ENCODE results near the gene ACBD4.

ACBD4 gene, protein sequence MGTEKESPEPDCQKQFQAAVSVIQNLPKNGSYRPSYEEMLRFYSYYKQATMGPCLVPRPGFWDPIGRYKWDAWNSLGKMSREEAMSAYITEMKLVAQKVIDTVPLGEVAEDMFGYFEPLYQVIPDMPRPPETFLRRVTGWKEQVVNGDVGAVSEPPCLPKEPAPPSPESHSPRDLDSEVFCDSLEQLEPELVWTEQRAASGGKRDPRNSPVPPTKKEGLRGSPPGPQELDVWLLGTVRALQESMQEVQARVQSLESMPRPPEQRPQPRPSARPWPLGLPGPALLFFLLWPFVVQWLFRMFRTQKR

DNA sequence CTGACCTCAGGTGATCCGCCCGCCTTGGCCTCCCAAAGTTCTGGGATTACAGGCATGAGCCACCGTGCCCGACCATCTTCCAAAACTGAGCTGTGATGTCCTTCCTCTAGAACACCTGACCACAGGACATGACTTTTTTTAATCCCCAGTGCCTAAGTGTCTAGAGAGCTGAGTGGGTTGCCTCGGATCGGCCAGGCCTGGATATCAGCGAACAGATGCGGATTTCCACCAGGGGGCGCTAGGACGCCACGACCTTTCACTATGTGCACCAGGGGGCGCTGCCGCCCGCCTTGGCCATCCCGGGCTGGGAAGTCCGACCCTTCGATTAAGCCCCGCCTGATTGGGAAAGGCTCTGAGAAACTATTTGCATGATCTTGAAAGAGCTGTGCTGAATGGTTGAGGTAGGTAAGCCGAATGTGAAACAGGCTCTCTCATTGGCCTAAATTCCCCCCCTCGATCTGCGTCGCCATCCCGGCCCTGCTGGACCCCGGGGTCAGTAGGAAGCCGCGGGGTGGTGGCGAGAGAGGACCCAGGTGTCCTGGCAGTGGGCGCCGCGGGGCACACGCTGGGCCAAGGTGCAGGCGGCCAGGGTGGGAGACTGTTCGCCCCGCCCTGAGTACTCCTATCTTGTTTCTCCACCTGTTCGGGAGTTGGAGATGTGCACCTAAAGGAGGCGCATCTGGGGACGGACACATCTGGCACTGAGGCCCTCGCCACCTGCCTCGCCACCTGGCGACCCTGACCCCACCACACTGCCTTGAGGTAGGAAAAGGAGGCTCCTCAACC lies at the start of gene ACBD4:
Gene ACBD4, plus strand, starts transcription at position 496 of the 786 bp plus-strand sequence. CDS start 458 bp downstream, outside the sequence.
- peak; percentile 95 to 98 (median 96) for DNase-seq

DNA sequence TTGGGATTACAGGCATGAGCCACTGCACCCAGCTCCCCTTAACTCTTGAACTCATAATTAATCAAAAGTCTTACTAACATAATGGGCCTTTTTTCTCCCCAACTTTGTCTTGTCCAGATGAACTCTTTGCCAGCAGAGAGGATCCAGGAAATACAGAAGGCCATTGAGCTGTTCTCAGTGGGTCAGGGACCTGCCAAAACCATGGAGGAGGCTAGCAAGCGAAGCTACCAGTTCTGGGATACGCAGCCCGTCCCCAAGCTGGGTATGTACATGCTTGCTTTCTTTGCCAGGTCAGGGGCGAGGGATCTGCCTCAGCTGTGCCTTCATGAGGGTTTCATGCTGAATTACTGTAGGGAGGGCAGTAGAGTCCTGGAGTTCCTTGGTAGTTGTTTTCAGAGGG lies 49.1 kb upstream of the ACBD4 start:
- DNase-seq: no peak

DNA sequence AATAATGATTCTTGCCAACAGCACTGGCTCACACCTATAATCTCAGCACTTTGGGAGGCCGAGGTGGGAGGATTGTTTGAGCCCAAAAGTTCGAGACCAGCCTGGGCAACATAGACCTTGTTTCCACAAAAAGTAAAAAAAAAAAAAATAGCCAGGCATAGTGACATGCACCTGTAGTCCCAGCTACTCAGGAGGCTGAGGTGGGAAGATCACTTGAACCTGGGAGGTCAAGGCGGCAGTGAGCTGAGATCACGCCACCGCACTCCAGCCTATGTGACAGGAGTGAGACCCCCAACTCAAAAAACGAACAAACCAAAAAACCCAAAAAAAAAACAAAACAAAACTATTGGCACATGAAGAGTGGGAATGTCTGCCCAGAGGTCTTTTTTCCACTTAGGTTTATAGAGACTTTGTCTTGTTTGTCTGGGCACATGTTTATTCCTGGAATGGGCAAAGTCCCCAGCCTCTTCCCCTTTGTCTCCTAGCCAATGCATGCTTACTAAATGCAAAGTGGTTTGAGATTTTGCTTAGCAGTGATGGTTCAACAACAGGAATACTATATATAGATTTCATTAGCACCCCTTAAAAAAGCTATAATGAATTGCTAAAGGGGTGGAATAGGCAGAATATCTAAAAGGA lies 48.5 kb upstream of the ACBD4 start:
- no peak for DNase-seq

DNA sequence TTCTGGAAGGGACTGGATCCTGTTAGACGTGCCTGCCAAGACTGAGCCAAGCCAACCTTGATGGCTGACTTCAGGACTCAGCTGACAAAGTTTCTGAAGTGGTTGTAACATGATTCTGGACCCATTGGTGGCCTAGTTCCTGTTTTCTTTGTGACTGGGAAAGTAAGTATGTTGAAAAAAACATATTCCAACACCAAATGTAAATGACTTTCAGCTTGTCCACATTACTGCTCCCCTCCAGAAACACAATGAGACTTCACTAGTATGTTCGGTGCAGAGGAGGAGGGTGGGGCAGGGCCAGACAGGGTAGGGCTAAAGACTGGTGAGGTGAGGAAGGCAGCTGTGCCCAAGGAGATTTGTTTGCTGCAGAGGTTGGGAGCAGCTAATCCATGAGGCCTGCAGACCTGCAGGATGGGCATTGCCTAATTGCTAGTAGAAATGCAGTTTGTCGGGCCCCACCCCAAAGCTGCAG lies 47.9 kb upstream of the ACBD4 start:
- no peak for DNase-seq

DNA sequence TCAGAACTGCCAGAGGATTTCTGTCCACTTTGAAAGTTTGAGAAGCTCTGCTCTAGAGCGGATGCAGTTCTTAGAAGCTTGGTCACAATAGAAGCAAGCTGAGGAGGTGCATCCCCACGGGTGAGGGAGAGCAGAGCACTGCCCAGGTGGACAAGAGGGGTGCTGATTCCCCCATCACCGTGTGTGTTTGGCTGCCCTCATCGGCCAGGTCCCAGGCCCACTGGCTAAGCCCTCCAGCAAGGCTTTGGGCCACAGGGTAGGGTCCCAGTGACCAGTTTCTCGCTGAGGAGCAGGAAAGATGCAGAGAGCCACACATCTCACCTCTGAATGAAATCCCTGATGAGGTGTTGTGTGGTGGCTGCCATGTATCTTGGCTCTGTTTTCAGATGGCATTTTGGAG lies 47.5 kb upstream of the ACBD4 start:
- DNase-seq: no peak

DNA sequence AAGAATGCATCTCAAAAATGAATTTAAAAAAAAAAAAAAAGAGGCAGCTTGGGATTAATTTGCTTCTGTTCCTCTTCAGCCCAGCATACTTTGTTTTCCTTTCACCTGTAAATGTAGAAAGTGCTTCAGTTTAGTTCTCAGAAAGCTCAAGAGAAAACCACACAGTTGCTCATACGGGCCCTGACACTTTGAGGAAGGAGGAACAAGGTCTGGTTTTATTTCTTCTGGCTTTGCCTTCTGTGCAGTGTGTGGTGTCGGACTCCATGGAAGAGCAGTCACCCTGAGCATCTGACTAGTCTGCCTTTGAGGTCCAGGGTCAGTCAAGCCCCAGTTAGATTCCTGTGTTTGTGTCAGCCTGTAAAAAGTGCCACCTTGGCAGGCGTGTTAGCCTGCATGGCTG lies 46.7 kb upstream of the ACBD4 start:
- no peak for DNase-seq

DNA sequence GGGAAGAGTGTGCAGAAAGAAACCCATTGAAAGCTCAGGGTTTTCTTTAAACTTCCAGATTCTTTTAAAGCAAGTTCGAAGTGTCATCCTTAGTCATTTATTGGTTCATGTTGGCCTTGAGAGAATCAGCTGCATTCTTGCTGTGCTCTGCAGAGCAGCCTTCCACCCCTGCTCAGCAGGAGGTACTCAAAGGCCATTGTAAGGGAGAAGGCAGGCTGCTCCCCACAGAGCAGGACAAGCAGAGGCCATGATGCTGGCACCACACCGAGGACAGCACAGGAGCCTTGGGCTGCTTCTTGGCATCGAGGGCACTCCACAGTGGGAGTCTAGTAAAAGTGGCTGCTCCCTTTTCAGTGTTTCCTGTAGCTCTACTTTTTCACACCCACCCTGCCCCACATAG lies 44.8 kb upstream of the ACBD4 start:
- no peak for DNase-seq

DNA sequence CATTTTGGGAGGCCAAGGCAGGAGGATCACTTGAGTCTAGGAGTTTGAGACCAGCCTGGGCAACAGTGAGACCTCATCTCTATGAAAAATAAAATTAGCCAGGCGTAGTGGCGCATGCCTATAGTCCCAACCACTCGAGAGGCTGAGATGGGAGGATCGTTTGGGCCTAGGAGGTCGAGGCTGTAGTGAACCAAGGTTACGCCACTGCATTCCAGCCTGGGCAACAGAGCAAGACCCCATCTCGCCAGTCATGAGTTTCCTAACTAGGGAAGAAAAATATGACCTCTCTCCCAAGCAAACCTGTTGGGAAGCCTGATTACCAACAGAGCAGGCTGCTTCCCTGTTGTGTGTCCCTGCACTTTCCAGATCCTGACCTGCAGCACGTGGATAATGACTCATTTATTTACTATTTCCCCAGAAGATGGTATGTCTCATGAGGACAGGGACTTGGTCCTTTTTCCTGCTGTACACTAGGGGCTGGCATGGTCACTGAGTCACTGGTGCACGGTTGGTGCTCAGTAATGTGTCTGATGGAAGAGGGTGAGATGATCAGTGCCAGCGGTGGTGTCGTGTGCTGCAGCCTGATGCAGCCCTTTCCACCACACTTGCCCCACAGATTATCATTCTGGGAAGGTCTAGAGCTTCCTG lies 43.6 kb upstream of the ACBD4 start:
- DNase-seq: no peak

DNA sequence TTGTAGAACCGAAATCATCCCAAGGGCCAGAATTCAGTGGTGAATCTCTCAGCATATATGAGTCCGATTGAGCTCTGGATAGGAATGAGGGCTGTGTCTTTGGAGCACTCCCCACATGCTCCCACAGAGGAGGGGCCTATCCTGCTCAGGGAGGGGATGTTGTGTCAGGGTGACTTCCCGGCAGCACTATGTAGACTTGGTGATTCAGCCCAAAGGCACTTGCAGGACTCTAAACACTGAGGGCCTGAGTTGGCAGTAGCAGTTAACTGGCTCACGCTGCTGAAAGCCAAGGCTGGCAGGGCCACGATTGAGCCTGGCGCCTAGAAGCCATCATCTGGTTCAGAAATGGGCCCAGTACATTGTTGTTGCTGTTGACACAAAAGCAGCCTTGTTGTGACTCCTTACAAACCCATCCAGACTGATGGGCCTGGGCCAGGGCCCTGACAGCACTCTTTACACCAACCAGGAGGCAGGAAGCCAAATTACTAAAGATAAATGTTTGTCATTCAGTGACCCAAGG lies 42.5 kb upstream of the ACBD4 start:
- no peak for DNase-seq

DNA sequence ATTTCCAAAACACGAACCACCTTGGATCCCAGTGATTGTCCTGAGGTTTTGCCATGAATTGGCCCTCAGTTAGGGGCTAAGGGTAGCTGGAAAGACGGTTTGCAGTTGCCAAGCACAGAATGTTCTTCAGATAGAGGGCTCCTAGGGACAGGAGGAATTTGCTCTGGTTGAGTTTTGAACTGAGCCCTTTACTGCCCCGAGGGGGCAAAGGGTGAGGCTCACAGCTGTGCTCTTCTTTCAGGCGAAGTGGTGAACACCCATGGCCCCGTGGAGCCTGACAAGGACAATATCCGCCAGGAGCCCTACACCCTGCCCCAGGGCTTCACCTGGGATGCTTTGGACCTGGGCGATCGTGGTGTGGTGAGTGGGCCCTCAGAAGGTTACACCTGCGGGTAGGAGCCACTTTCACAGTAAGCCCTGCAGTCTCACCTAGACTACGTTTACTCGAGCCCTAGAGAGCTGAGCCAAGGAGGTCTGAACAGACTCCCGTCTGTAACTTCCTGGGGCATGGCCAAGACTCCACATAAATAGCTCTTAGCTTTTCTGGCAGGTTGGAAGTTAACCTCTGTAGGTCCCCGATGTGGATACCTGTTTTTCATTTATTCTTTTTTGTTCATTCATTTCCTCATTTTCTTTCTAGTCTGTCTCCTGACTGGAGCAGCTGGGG lies 41.9 kb upstream of the ACBD4 start:
- DNase-seq: no peak

DNA sequence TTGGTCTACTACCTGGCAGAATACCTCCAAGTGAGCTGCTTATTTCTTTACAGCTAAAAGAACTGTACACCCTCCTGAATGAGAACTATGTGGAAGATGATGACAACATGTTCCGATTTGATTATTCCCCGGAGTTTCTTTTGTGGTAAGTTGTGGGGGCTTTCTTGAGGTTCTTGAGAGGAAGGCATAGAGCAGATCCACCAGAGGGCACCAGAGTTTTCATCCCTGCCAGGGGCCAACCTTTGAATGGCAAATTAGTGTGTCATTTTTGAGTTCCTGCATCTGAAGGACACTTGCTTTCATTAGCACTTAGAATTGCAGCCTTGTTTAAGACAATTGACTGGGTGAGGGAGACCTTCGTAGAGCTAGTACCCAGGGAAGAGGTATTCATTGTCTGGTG lies 39.3 kb upstream of the ACBD4 start:
- DNase-seq: no peak

DNA sequence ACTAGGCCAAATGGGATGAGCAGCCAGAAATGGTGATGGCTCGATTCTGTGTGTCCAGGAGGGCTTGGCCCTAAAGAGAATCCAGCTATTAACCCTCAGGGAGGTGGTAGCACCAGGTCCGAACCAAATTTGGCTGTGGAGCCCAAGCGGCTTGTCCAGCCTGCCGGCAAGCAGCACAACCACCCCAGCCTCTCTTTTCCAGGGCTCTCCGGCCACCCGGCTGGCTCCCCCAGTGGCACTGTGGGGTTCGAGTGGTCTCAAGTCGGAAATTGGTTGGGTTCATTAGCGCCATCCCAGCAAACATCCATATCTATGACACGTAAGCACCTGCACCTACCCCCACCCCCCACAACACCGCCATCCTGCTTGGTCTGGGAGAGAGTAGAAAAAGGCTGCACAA lies 38.6 kb upstream of the ACBD4 start:
- no peak for DNase-seq

DNA sequence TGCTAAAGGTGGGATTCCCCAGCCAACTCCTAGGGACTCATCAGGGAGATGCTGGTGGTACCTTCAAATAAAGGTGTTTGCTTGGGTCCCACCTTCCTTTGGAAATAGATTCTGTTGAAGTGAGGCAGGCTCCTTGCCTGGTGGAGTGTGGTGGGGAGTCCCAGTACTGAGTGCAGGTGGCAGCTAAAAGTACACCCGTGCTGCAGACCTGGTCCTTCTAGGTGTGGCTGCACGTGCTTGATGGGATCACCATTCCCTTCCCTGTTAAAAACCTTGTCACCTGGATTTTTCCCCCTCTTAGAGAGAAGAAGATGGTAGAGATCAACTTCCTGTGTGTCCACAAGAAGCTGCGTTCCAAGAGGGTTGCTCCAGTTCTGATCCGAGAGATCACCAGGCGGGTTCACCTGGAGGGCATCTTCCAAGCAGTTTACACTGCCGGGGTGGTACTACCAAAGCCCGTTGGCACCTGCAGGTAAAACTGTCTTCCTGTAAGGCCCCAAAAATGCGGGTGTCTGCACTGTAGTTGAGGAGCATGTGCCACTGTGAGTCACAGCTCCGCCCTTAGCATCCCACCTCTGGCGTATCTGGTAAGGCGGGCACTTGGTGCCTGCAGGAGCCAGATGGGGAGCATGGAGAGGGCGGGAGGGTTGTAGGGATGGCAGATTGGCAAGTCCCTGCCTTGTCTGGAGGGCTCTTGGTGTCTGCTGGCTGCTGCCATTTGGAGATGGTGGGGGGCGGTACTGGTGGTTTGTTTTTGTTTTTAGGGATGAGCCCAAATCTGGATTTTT lies 37.2 kb upstream of the ACBD4 start:
- no peak for DNase-seq

DNA sequence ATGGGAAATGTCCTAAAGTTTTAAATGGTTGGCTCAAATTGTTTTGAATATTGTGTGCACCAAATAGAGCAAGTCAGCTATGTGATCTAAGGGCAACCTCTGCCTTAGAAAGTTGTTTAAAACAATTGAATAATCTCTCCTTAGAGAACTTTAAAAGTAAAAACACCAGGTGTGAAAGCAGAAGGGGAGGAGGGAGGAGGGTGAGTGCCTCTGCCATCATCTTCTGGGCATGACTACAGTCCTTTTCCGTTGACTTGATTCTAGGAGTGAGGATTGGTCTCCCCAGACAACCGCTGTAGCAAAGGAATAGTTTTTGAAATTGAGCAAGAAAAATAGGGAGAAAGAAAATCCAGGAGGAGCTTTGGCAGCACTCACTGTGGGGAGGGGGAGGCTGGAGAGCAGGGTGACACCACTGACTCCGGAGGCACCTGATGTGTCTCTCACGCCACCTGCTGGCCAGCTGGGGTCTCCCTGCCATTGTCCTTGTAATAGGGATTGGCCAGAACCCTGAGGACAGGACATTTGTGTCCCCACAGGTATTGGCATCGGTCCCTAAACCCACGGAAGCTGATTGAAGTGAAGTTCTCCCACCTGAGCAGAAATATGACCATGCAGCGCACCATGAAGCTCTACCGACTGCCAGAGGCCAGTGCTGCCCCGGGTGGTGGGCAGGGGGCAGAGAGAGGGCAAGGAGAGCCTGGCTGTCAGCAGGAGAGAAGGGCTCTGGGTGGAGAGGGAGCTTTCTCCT lies 36.4 kb upstream of the ACBD4 start:
- peak; percentile 16 to 72 (median 54) for DNase-seq

DNA sequence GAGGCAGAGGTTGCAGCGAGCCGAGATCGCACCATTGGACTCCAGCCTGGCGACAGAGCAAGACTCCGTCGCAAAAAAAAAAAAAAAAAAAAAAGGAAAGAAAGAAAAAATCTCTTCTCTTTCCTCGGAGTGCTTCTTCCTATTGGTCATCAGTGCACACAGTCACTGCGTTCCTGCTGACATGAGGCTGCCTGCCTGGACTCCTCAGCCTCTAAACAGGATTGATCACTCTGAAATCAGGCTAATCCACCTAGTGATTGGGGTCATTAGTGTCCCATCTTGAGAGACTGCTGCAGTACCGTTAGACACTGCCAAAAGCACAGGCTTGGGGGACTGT lies 34.0 kb upstream of the ACBD4 start:
- DNase-seq: no peak

DNA sequence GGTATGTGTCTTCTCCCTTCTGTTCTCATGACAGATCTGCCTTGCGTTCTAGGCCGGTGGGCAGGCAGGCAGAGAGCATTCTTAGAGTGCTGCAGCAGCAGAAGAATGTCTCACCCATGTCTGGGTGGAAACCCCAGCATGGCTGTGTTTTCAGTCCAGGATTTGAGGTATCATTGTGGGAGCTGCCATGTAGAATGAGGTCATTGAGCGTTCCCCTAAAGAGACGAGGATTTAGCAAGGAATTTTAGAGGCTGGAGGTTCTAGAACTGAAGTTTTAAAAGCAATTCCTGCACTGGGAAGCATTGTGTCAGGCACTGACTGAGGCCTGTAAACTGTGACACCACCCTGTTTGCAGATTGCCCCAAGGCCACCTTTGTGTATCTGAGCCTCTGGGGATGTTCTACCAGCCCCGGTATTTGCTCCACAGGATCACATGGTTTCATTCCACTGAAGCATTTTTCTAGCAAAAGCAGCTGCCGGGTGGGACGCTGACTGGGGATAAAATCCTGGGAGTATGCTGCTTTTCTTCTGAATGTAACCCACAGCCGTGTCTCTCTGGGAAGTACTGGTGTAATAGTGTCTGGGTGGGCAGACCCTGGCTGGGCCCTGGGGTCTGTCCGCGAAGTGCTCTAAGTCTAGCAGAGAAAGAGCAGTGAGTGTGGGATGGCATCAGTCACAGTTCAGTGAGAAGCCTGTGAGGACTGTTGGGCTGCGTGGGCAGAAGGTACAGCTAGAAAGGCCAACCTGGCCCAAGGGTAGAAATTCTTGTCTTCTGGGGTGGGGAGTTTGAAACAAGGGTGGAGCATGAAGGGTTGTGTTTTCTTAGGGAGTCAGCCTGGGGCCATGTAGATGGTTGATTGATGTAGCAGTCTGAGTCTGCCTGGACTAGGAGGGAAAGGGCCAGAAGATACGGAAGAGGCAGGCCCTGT lies 33.3 kb upstream of the ACBD4 start:
- no peak for DNase-seq

DNA sequence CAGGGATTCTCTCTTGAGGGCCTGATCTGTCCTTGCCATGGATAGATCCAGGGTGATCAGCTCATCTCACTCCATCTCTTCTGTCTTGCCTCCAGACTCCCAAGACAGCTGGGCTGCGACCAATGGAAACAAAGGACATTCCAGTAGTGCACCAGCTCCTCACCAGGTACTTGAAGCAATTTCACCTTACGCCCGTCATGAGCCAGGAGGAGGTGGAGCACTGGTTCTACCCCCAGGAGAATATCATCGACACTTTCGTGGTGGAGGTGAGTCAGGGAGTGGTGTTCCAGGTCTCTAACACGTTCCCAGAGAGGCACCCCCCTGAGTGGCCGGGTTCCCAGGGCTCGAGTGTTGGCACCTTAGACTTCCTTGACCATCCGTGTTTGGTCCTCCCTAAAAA lies 32.6 kb upstream of the ACBD4 start:
- no peak for DNase-seq

DNA sequence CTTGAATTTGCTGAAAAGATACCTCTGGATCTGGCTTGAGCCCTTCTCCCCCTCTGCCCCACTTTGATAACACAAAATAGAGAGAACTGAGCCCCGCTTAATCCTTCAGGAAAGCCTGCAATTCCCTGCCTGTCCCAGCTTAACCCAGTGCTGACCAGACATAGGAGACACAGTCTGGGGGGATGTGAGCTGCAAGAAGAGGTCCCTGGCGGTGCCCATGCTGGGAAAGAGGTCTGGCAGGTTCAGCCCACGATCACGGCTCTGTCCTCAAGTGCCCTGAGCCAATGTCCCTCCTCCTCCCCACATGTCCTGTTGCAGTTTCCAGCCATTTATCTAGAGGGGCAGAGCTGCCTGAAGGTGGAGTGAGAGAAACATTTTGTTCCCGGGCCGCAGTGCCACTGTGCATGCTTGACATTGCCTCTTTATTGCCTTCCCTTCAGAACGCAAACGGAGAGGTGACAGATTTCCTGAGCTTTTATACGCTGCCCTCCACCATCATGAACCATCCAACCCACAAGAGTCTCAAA lies 32.2 kb upstream of the ACBD4 start:
- no peak for DNase-seq

DNA sequence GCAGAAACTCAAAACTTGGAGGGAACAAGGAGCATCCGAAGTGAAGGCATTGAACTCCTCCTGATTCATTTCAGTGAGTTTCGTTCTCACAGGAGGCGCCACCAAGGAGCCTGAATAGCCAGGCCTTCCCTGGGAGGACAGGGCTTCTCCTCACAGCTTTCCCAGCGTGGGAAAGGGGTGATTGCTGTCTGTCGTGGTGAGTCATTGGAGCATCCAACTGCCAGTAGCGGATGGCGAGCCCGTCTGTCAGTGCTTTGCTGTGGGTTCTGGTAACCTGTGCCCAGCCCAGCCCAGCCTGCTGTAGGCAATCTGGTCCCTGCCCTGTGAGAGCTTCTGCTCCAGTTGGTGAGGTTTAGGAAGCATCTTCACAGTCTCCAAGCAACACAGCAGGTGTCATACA lies 31.5 kb upstream of the ACBD4 start:
- DNase-seq: no peak

DNA sequence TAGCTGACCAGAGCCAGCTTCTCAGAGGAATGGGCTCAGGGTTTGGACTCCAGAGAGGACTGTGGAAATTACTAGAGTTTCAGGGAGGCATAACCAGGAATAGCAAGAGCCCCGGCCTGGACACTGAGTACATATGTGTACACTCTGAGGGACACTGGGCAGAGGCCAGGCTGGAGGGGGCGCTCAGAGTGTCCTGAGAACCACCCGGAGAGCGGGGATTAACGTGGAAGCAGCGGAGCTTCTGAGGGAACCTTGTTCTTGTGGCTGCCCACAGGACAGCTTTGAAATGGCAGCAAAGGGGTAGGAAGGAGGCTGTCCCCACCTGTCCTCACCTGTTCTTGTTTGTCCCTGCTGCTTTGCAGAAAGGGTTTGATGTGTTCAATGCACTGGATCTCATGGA lies 31.0 kb upstream of the ACBD4 start:
- no peak for DNase-seq
